Vagina (tissue), 2 donors: ENCODE data around the gene AKAP6.

Experiments used
- POLR2A ChIP-seq, 2 donors: fragments of 450-650 bp; IDR thresholded peaks; one replicate each; pipeline ENCODE4 v1.6.1; 2017; ENCODE audit warnings: antibody characterized with exemption in 2 of 2, mild to moderate bottlenecking in 2 of 2, moderate library complexity in 2 of 2
- TF ChIP-seq, protein P1 (sequence below), 3 experiments: fragments of 450-650 bp in 2 of 3; fragments of 200-600 bp in 1 of 3; sonication (generic) in 1 of 3; IDR thresholded peaks; one replicate each; pipeline ENCODE4 v1.5.1; 2017 to 2019; ENCODE audit warnings: antibody characterized with exemption in 3 of 3, mild to moderate bottlenecking in 2 of 3, moderate library complexity in 2 of 3

DNA sequence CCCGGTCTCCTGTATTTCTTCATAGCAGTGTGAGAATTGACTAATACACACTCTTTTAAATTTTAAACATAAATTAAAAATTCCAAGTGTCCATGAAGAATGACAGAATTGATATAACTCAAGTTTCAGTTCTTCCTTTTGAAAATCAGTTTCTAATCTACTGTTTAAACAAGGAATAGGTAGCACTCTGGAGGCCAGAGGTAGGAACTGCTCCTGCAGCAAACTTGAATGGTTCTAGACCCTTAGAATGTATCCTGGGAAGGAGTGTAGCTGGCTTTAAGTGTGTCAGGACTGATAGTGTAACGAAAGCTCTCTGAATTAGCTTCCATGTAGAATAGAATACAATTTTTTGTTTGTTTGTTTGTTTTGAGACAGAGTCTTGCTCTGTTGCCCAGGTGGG, 76.8 kb downstream of the AKAP6 start:
- TF ChIP-seq, protein P1, sequence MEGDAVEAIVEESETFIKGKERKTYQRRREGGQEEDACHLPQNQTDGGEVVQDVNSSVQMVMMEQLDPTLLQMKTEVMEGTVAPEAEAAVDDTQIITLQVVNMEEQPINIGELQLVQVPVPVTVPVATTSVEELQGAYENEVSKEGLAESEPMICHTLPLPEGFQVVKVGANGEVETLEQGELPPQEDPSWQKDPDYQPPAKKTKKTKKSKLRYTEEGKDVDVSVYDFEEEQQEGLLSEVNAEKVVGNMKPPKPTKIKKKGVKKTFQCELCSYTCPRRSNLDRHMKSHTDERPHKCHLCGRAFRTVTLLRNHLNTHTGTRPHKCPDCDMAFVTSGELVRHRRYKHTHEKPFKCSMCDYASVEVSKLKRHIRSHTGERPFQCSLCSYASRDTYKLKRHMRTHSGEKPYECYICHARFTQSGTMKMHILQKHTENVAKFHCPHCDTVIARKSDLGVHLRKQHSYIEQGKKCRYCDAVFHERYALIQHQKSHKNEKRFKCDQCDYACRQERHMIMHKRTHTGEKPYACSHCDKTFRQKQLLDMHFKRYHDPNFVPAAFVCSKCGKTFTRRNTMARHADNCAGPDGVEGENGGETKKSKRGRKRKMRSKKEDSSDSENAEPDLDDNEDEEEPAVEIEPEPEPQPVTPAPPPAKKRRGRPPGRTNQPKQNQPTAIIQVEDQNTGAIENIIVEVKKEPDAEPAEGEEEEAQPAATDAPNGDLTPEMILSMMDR (IDR thresholded peaks at IDR 0.05), result no peak
- no peak for TF ChIP-seq POLR2A (IDR thresholded peaks at IDR 0.05)
